22Rv1 (cell line): Measurements from ENCODE around the gene STXBP6.

Source experiments
- ZFX ChIP-seq: fragments of 450-650 bp; IDR thresholded peaks from 2 replicates; pipeline ENCODE4 v1.6.1; 2017; ENCODE audit warnings: antibody characterized with exemption, borderline replicate concordance
- TF ChIP-seq, protein P1 (sequence below): fragments of 450-650 bp; IDR thresholded peaks from 2 replicates; pipeline ENCODE4 v1.5.1; 2017; ENCODE audit warnings: mild to moderate bottlenecking

DNA sequence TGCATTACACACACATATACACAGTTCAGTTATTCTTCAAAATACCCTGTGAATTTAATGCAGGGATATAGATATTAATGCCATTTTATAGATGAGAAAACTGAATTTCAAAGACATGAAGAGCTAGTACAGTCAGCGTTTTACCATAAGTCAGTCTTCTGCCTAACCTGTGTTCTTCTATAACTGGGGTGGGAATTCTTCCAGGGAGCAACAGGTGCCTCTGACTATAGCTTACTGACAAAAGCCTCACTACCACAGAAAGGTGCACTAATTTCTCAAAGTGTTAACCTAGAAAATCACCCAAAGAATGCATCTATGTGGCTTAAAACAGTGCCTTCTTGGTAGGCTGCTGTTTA is 84.4 kb downstream of the STXBP6 start:
- TF ChIP-seq, protein P1, sequence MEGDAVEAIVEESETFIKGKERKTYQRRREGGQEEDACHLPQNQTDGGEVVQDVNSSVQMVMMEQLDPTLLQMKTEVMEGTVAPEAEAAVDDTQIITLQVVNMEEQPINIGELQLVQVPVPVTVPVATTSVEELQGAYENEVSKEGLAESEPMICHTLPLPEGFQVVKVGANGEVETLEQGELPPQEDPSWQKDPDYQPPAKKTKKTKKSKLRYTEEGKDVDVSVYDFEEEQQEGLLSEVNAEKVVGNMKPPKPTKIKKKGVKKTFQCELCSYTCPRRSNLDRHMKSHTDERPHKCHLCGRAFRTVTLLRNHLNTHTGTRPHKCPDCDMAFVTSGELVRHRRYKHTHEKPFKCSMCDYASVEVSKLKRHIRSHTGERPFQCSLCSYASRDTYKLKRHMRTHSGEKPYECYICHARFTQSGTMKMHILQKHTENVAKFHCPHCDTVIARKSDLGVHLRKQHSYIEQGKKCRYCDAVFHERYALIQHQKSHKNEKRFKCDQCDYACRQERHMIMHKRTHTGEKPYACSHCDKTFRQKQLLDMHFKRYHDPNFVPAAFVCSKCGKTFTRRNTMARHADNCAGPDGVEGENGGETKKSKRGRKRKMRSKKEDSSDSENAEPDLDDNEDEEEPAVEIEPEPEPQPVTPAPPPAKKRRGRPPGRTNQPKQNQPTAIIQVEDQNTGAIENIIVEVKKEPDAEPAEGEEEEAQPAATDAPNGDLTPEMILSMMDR, result no peak
- no peak for TF ChIP-seq ZFX
